Astrocyte (in vitro differentiated cells and primary cell): Measurements from ENCODE around the gene AK5. TPM values are rescaled to one million over a fixed set of nuclear protein-coding genes. Genes with fewer than 3 reads are reported as not detected.

ENCODE experiments used
- DNase-seq: peaks from one replicate; pipeline ENCODE4 v3.0.0-alpha.2; 2010; ENCODE audit warnings: low read depth
- FAIRE-seq: peaks from 2 replicates; lab custom pipeline; 2011; peaks lifted over from hg19 to GRCh38; lab: Jason Lieb, UNC
- H2AFZ ChIP-seq: 2 replicates; pipeline ENCODE4 v1.6.0; 2012; ENCODE audit warnings: low read depth, low read length, inconsistent platforms
- H3K27ac ChIP-seq: 2 replicates; pipeline ENCODE4 v1.5.1; 2011; ENCODE audit warnings: low read depth, low read length, inconsistent platforms
- H3K27me3 ChIP-seq: 2 replicates; pipeline ENCODE4 v1.6.0; 2011; ENCODE audit warnings: low read length, inconsistent platforms; ENCODE audit not compliant: insufficient read depth
- H3K36me3 ChIP-seq: 2 replicates; pipeline ENCODE4 v1.5.1; 2011; ENCODE audit warnings: low read length, inconsistent platforms; ENCODE audit not compliant: insufficient read depth
- H3K4me1 ChIP-seq: 2 replicates; pipeline ENCODE4 v1.5.1; 2011; ENCODE audit warnings: low read length, inconsistent platforms; ENCODE audit not compliant: insufficient read depth
- H3K4me2 ChIP-seq: 2 replicates; pipeline ENCODE4 v1.6.0; 2012; ENCODE audit warnings: low read length, inconsistent platforms
- H3K4me3 ChIP-seq: 2 replicates; pipeline ENCODE4 v1.5.1; 2011; ENCODE audit warnings: low read depth, mild to moderate bottlenecking, low read length, inconsistent platforms; ENCODE audit not compliant: insufficient read depth
- H3K79me2 ChIP-seq: 2 replicates; pipeline ENCODE4 v1.6.0; 2012; ENCODE audit warnings: mild to moderate bottlenecking, low read length, inconsistent platforms; ENCODE audit not compliant: insufficient read depth
- H3K9ac ChIP-seq: 2 replicates; pipeline ENCODE4 v1.6.0; 2012; ENCODE audit warnings: mild to moderate bottlenecking, low read length, inconsistent platforms
- H3K9me3 ChIP-seq: 2 replicates; pipeline ENCODE4 v1.5.1; 2012; ENCODE audit warnings: low read depth, mild to moderate bottlenecking, low read length, inconsistent platforms; ENCODE audit not compliant: insufficient read depth
- H4K20me1 ChIP-seq: 2 replicates; pipeline ENCODE4 v1.6.0; 2012; ENCODE audit warnings: low read length, inconsistent platforms; ENCODE audit not compliant: insufficient read depth
- H3K27ac Mint-ChIP-seq: one replicate; pipeline ENCODE4 v1.8.0; 2021; ENCODE audit warnings: mild to moderate bottlenecking, mixed read lengths; ENCODE audit not compliant: unreplicated experiment
- H3K27me3 Mint-ChIP-seq: one replicate; pipeline ENCODE4 v1.8.0; 2021; ENCODE audit warnings: low read depth, mixed read lengths; ENCODE audit not compliant: unreplicated experiment
- H3K36me3 Mint-ChIP-seq: one replicate; pipeline ENCODE4 v1.8.0; 2021; ENCODE audit warnings: low read depth, mixed read lengths; ENCODE audit not compliant: unreplicated experiment
- H3K4me1 Mint-ChIP-seq: one replicate; pipeline ENCODE4 v1.8.0; 2021; ENCODE audit warnings: low read depth, mixed read lengths; ENCODE audit not compliant: unreplicated experiment
- H3K4me3 Mint-ChIP-seq: one replicate; pipeline ENCODE4 v1.8.0; 2021; ENCODE audit warnings: mild to moderate bottlenecking, moderate library complexity, mixed read lengths; ENCODE audit not compliant: unreplicated experiment
- H3K9me3 Mint-ChIP-seq: one replicate; pipeline ENCODE4 v1.8.0; 2021; ENCODE audit warnings: mild to moderate bottlenecking, mixed read lengths; ENCODE audit not compliant: unreplicated experiment
- EZH2 ChIP-seq: IDR thresholded peaks from 2 replicates; pipeline ENCODE4 v1.6.1; 2012; ENCODE audit warnings: mild to moderate bottlenecking, low read length, inconsistent platforms; ENCODE audit not compliant: insufficient read depth
- total RNA-seq: library from RNA; stranded (reverse); gene quantifications from 2 replicates; pipeline ENCODE4 v1.2.1, GENCODE V29; 2021
- TF ChIP-seq, protein P1 (sequence below): IDR thresholded peaks from 2 replicates; pipeline ENCODE4 v1.5.1; 2011; ENCODE audit warnings: low read depth, mild to moderate bottlenecking, inconsistent platforms, low read length, moderate library complexity; ENCODE audit not compliant: insufficient read depth

The AK5 gene
- total RNA-seq, 1 donor from 2014 or later: 4.4 TPM

DNA sequence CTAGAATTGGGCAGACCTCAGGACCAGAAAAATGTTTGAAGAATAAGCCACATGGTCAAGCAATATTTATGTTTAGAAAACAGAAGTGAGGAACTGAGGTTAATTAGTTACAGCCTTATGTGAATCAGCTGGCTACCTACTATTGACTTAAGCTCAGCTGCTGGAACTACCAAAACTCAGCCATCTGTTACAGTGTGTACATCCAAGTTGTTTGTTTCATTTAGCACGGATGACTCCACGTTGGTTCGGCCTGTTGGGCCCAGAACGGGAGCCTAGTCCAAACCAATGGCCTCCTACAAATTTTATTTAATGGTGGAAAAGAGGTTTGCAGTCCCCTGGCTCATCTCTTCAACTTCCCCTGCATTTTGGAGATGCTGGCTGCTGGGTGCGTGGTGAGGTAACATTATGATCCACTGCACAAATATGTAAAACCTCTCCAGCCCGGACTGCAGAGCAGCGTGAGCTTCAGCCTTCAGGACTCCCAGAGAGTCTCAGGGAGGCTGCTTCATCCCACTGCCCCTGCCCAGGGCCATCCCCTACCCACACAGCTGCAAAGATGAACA lies 257.2 kb downstream of the AK5 start:
- peaks cover 42% of the 10 kb centered on the region for H3K4me1 ChIP-seq
- no peaks in the 10 kb centered on the region for H4K20me1 ChIP-seq
- H3K4me2 ChIP-seq: peak overlapping the region; percentile 87
- Mint-ChIP-seq H3K36me3 (no peaks in the 10 kb centered on the region), H3K9me3 (no peaks in the 10 kb centered on the region), H3K4me3 (no peak overlapping the region), H3K27ac (peak overlapping the region; percentile 89), H3K27me3 (no peaks in the 10 kb centered on the region), H3K4me1 (peaks cover 28% of the 10 kb centered on the region)
- FAIRE-seq: peak; percentile 56
- H3K36me3 ChIP-seq: no peaks in the 10 kb centered on the region
- no peaks in the 10 kb centered on the region for H3K9me3 ChIP-seq
- H3K4me3 ChIP-seq: peak overlapping the region; percentile 19
- no peaks in the 10 kb centered on the region for H3K79me2 ChIP-seq
- peak; percentile 90 for DNase-seq
- no peak for TF ChIP-seq EZH2
- TF ChIP-seq, protein P1, sequence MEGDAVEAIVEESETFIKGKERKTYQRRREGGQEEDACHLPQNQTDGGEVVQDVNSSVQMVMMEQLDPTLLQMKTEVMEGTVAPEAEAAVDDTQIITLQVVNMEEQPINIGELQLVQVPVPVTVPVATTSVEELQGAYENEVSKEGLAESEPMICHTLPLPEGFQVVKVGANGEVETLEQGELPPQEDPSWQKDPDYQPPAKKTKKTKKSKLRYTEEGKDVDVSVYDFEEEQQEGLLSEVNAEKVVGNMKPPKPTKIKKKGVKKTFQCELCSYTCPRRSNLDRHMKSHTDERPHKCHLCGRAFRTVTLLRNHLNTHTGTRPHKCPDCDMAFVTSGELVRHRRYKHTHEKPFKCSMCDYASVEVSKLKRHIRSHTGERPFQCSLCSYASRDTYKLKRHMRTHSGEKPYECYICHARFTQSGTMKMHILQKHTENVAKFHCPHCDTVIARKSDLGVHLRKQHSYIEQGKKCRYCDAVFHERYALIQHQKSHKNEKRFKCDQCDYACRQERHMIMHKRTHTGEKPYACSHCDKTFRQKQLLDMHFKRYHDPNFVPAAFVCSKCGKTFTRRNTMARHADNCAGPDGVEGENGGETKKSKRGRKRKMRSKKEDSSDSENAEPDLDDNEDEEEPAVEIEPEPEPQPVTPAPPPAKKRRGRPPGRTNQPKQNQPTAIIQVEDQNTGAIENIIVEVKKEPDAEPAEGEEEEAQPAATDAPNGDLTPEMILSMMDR: no peak
- H3K27me3 ChIP-seq: no peaks in the 10 kb centered on the region
- H2AFZ ChIP-seq: peak overlapping the region; percentile 59
- peak overlapping the region; percentile 96 for H3K27ac ChIP-seq
- peak overlapping the region; percentile 84 for H3K9ac ChIP-seq

DNA sequence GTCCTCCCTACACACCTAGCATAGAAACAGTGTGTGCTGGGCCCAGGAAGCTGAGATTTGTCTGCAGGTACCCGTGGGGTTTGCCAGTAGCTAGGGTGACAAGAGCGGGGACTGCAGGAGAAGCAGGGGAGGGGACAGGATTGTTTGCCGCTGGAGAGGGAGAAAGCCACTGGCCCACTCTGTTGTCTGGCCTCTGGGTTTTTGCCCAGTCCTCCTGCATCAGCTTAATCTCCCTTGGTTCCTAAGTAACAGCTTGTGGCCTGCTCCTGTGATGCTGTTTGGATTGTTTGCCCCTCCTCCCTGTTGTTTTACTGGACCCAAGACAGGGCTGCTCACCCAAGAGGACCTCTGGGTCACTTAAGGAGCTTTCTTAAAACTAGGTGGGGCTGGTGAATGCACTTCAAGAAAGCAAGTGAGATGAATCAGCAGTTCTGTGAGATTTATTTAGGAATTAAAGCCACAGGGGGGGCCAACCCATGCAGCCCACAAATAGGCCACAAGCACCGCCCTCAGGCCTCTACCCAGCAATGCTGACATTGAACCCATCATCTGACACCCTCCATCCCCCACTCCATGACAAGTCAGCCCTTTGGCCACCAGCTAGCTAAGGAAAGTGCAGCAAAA lies 257.8 kb downstream of the AK5 start:
- no peaks in the 10 kb centered on the region for H3K36me3 ChIP-seq
- DNase-seq: peak; percentile 85
- peak overlapping the region; percentile 87 for H3K4me2 ChIP-seq
- H3K9me3 ChIP-seq: no peaks in the 10 kb centered on the region
- H3K27ac Mint-ChIP-seq: peak overlapping the region; percentile 89
- peaks cover 40% of the 10 kb centered on the region for H3K4me1 ChIP-seq
- H4K20me1 ChIP-seq: no peaks in the 10 kb centered on the region
- H3K4me1 Mint-ChIP-seq: peaks cover 28% of the 10 kb centered on the region
- H3K79me2 ChIP-seq: no peaks in the 10 kb centered on the region
- H3K27me3 Mint-ChIP-seq: no peaks in the 10 kb centered on the region
- no peaks in the 10 kb centered on the region for H3K9me3 Mint-ChIP-seq
- peak overlapping the region; percentile 84 for H3K9ac ChIP-seq
- H3K27me3 ChIP-seq: no peaks in the 10 kb centered on the region
- H3K4me3 Mint-ChIP-seq: no peak overlapping the region
- H3K4me3 ChIP-seq: peak overlapping the region; percentile 19
- H3K36me3 Mint-ChIP-seq: no peaks in the 10 kb centered on the region
- peak overlapping the region; percentile 59 for H2AFZ ChIP-seq
- no peak for FAIRE-seq
- H3K27ac ChIP-seq: peak overlapping the region; percentile 96
- TF ChIP-seq EZH2: no peak

DNA sequence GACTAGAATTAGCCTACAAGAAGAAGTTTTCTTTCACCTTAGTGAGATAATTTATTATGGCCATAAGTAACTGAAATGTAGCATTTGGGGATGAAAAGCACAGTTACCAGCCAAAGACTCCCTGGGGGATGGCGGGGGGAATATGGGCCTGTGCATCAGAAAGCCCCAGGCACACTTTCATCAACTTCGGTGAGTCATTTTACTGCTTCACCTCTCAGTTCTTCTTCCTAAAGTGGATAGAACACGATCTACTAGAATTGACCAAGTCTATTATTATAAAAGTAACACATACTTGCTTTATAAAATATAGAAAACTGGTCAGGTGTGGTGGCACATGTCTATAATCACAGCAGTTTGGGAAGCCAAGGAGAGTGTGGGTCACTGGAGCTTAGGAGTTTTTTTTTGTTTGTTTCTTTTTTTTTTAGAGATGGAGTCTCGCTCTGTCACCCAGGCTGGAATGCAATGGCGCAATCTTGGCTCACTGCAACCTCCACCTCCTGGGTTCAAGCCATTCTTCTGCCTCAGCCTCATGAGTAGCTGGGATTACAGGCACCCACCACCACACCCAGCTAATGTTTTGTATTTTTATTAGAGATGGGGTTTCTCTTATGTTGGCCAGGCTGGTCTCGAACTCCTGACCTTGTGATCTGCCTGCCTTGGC lies 258.8 kb downstream of the AK5 start:
- Histone ChIP-seq H3K27ac (peak overlapping the region; percentile 96), H4K20me1 (no peaks in the 10 kb centered on the region), H3K79me2 (no peaks in the 10 kb centered on the region), H2AFZ (peak overlapping the region; percentile 59), H3K9ac (peak overlapping the region; percentile 84), H3K4me3 (no peak overlapping the region), H3K27me3 (no peaks in the 10 kb centered on the region), H3K4me2 (peak overlapping the region; percentile 87), H3K36me3 (no peaks in the 10 kb centered on the region), H3K9me3 (no peaks in the 10 kb centered on the region), H3K4me1 (peaks cover 42% of the 10 kb centered on the region)
- Mint-ChIP-seq H3K36me3 (no peaks in the 10 kb centered on the region), H3K27me3 (no peaks in the 10 kb centered on the region), H3K4me1 (peaks cover 32% of the 10 kb centered on the region), H3K4me3 (no peak overlapping the region), H3K9me3 (no peaks in the 10 kb centered on the region), H3K27ac (peak overlapping the region; percentile 89)
- DNase-seq: peak; percentile 76
- TF ChIP-seq, protein P1: no peak
- no peak for TF ChIP-seq EZH2
- no peak for FAIRE-seq
